Naive thymus-derived CD4-positive, alpha-beta T cell (primary cell): ENCODE data around the gene CAPS2. TPM values are rescaled to one million over a fixed set of nuclear protein-coding genes. Genes with fewer than 3 reads are reported as not detected.

ENCODE experiments used
- ATAC-seq: fragments of 150-1000 bp; cut with Tn5 transposase; 2 replicates; pipeline ENCODE4 v1.10.0; 2021; ENCODE audit warnings: mild to moderate bottlenecking, moderate library complexity
- CTCF ChIA-PET: fragments of 350-600 bp; sonication (Branson Sonifier 250); formaldehyde crosslinking; loops from one replicate; lab custom pipeline; 2021; ENCODE audit warnings: antibody characterized with exemption; lab: Charles Lee
- POLR2A ChIA-PET: fragments of 350-600 bp; sonication (Branson Sonifier 250); formaldehyde crosslinking; loops from one replicate; lab custom pipeline; 2021; ENCODE audit warnings: antibody characterized with exemption, inconsistent platforms; lab: Charles Lee
- DNase-seq, 9 donors: peaks; one replicate each; pipeline versions ENCODE4 v3.0.0 to v3.0.0-alpha.2; 2020 to 2022; ENCODE audit warnings: mixed read lengths in 1 of 9
- H3K27ac ChIP-seq: one replicate; pipeline ENCODE4 v1.7.0; 2013; ENCODE audit warnings: mild to moderate bottlenecking, low read depth, low read length, moderate library complexity
- H3K27me3 ChIP-seq, 2 donors: one replicate each; pipeline ENCODE4 v1.7.0; 2013; ENCODE audit warnings: low read length in 2 of 2, mild to moderate bottlenecking in 2 of 2, moderate library complexity in 2 of 2; ENCODE audit not compliant: control insufficient read depth in 2 of 2, insufficient read depth in 2 of 2
- H3K36me3 ChIP-seq, 3 experiments: 1 replicate in 2 of 3; 2 replicates in 1 of 3; pipeline ENCODE4 v1.7.0; 2013; ENCODE audit warnings: low read length in 3 of 3, mild to moderate bottlenecking in 3 of 3, moderate library complexity in 1 of 3; ENCODE audit not compliant: insufficient read depth in 3 of 3, control insufficient read depth in 2 of 3
- H3K4me1 ChIP-seq, 2 donors: one replicate each; pipeline ENCODE4 v1.7.0; 2013; ENCODE audit warnings: low read length in 2 of 2, mild to moderate bottlenecking in 2 of 2, moderate library complexity in 1 of 2; ENCODE audit not compliant: control insufficient read depth in 2 of 2, insufficient read depth in 2 of 2
- H3K4me3 ChIP-seq: 2 replicates; pipeline ENCODE4 v1.7.0; 2013; ENCODE audit warnings: mild to moderate bottlenecking, low read length
- H3K9me3 ChIP-seq, 3 experiments: 1 replicate in 2 of 3; 2 replicates in 1 of 3; pipeline ENCODE4 v1.7.0; 2013; ENCODE audit warnings: low read length in 3 of 3; ENCODE audit not compliant: control insufficient read depth in 2 of 3
- H3K27ac Mint-ChIP-seq, 9 donors: one replicate each; pipeline ENCODE4 v1.8.0; 2020 to 2022; ENCODE audit warnings: mixed read lengths in 9 of 9, mild to moderate bottlenecking in 8 of 9, moderate library complexity in 5 of 9, inconsistent platforms in 2 of 9
- H3K27me3 Mint-ChIP-seq, 5 donors: one replicate each; pipeline ENCODE4 v1.8.0; 2021 to 2022; ENCODE audit warnings: mixed read lengths in 5 of 5, mild to moderate bottlenecking in 1 of 5
- H3K36me3 Mint-ChIP-seq, 5 donors: one replicate each; pipeline ENCODE4 v1.8.0; 2020 to 2022; ENCODE audit warnings: mixed read lengths in 5 of 5, mild to moderate bottlenecking in 3 of 5, inconsistent platforms in 1 of 5
- H3K4me1 Mint-ChIP-seq, 7 donors: one replicate each; pipeline ENCODE4 v1.8.0; 2020 to 2022; ENCODE audit warnings: mixed read lengths in 7 of 7, mild to moderate bottlenecking in 3 of 7, inconsistent platforms in 1 of 7
- H3K4me3 Mint-ChIP-seq, 10 donors: one replicate each; pipeline ENCODE4 v1.8.0; 2020 to 2022; ENCODE audit warnings: mild to moderate bottlenecking in 10 of 10, mixed read lengths in 10 of 10, moderate library complexity in 6 of 10, inconsistent platforms in 2 of 10
- H3K9me3 Mint-ChIP-seq, 11 donors: one replicate each; pipeline ENCODE4 v1.8.0; 2020 to 2022; ENCODE audit warnings: mixed read lengths in 11 of 11, mild to moderate bottlenecking in 4 of 11, inconsistent platforms in 1 of 11, moderate library complexity in 1 of 11
- intact Hi-C, 2 donors: fragments of 100-400 bp; cut with micrococcal nuclease; formaldehyde crosslinking; loops; one replicate each; pipeline ENCODE4 v1.15.1; 2023
- polyA plus RNA-seq, 2 donors: library from polyadenylated mRNA; unstranded; fragments of 300-500 nt; fragmentation: Illumina TruSeq; gene quantifications; one replicate each; pipeline ENCODE4 v1.2.3, GENCODE V29; 2021
- total RNA-seq, 6 experiments: library from RNA in 5 of 6; stranded (reverse) in 5 of 6; gene quantifications; 1 replicate in 5 of 6; 2 replicates in 1 of 6; pipeline ENCODE4 v1.2.3 and lab custom pipeline; 2021 to 2026

The CAPS2 gene
- total and polyA plus RNA-seq, 7 experiments from 2014 or later, result 2.7 to 7.3 (median 3.6) TPM

DNA sequence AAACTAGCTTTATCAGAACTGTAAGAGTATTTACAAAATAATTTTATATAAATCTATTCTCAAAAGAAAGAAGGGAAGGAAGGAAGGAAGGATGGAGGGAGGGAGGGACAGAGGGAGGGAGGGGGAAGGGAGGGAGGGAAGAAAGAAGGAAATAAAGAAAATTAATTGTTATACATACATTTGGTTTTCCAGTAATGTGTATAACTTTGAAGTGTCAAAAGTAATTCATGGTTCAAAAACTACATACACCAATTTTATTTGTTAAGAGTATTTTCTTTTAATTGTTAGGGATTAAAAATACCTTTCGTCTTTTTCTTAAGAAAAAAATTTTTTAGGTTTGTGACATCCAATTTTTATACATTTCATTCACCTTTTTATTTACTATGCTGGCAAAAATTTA is 103.0 kb downstream of the CAPS2 start:
- H3K27me3 Mint-ChIP-seq, result peaks cover 0 to 19% (median 14%) of the 10 kb centered on the region in 5 donors
- CTCF ChIA-PET, result no interaction called here
- no peaks in the 10 kb centered on the region for H3K27me3 ChIP-seq
- no peaks in the 10 kb centered on the region for H3K9me3 ChIP-seq
- H3K4me1 Mint-ChIP-seq, result no peaks in the 10 kb centered on the region
- H3K4me3 Mint-ChIP-seq, result no peak overlapping the region
- no peak overlapping the region for H3K27ac ChIP-seq
- POLR2A ChIA-PET, result no interaction called here
- intact Hi-C loops, result no loop called here
- H3K4me1 ChIP-seq, result no peaks in the 10 kb centered on the region
- H3K27ac Mint-ChIP-seq, result no peak overlapping the region
- H3K9me3 Mint-ChIP-seq, result peaks cover 0 to 25% (median 5%) of the 10 kb centered on the region in 11 donors
- no peaks in the 10 kb centered on the region for H3K36me3 ChIP-seq
- no peak for ATAC-seq
- no peak overlapping the region for H3K4me3 ChIP-seq
- no peak for DNase-seq
- no peaks in the 10 kb centered on the region for H3K36me3 Mint-ChIP-seq

Other genes starting within 250 kb of the CAPS2 start
- gene KCNC2, start 120.5 kb downstream of the CAPS2 start, total RNA-seq, result not detected
- gene KCNC2, start 120.5 kb downstream of the CAPS2 start, polyA plus RNA-seq, result not detected
- not detected for gene GLIPR1L1, start 4.3 kb upstream of the CAPS2 start, total RNA-seq
- gene GLIPR1L1, start 4.3 kb upstream of the CAPS2 start, polyA plus RNA-seq, result not detected
- 1 to 10 TPM in 2 of 5 experiments, under 1 TPM in 3; 0.22 to 2.3 (median 0.38) TPM for gene GLIPR1L2, start 60.8 kb upstream of the CAPS2 start, total RNA-seq
- gene GLIPR1L2, start 60.8 kb upstream of the CAPS2 start, polyA plus RNA-seq, result 1 to 10 TPM; 1.3 to 1.8 TPM
- 100 to 1,000 TPM in 1 of 5 experiments, 10 to 100 TPM in 4; 28.2 to 132 (median 48.7) TPM for gene GLIPR1, start 150.4 kb upstream of the CAPS2 start, total RNA-seq
- 10 to 100 TPM; 49.1 to 56.0 TPM for gene GLIPR1, start 150.4 kb upstream of the CAPS2 start, polyA plus RNA-seq
- 100 to 1,000 TPM in 1 of 5 experiments, 10 to 100 TPM in 4; 69.3 to 120 (median 74.3) TPM for gene KRR1, start 181.3 kb upstream of the CAPS2 start, total RNA-seq
- 10 to 100 TPM; 64.0 to 67.2 TPM for gene KRR1, start 181.3 kb upstream of the CAPS2 start, polyA plus RNA-seq